ENCODE data around the gene ZRANB1.

DNA sequence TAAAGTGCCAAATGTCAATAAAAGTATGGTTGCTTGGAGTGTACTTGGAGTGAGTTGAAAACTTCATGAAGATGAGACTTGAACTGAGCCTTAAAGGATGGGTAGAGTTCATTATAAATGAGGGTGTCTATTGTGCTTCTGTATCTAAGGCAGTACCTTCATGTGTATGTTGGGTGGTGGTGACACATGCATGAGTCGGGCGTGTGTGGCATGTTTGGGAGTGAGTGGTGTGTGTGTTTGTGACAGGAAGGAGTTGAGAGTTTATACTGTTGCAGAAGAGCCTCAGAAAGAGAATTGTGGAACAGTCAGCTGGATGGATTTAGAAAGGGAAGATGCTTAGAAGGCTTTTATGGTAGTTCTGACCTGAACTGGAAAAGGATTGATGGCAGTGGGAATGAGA lies 6.0 kb upstream of the ZRANB1 start:
- TF ChIP-seq, protein P1, sequence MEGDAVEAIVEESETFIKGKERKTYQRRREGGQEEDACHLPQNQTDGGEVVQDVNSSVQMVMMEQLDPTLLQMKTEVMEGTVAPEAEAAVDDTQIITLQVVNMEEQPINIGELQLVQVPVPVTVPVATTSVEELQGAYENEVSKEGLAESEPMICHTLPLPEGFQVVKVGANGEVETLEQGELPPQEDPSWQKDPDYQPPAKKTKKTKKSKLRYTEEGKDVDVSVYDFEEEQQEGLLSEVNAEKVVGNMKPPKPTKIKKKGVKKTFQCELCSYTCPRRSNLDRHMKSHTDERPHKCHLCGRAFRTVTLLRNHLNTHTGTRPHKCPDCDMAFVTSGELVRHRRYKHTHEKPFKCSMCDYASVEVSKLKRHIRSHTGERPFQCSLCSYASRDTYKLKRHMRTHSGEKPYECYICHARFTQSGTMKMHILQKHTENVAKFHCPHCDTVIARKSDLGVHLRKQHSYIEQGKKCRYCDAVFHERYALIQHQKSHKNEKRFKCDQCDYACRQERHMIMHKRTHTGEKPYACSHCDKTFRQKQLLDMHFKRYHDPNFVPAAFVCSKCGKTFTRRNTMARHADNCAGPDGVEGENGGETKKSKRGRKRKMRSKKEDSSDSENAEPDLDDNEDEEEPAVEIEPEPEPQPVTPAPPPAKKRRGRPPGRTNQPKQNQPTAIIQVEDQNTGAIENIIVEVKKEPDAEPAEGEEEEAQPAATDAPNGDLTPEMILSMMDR (IDR thresholded peaks at IDR 0.05) = no peak
- no peak for TF ChIP-seq EZH2phosphoT487 (IDR thresholded peaks at IDR 0.05)

All from neural progenitor cell (in vitro differentiated cells).